HG02852 (cell line): ENCODE results near the gene ITGB7.

Experiments used
- ATAC-seq: cut with Tn5 transposase; IDR thresholded peaks from one replicate; pipeline ENCODE4 v1.9.1; 2021; ENCODE audit warnings: mild to moderate bottlenecking, moderate library complexity; ENCODE audit not compliant: unreplicated experiment

The ITGB7 gene

GRCh38 chr12:53230108-53230845 lies 23.2 kb upstream of the ITGB7 start:
- ATAC-seq, result no peak

- no peak for ATAC-seq
These were observed 22.4 kb upstream of the ITGB7 start for GRCh38 chr12:53229454-53229853.

DNA sequence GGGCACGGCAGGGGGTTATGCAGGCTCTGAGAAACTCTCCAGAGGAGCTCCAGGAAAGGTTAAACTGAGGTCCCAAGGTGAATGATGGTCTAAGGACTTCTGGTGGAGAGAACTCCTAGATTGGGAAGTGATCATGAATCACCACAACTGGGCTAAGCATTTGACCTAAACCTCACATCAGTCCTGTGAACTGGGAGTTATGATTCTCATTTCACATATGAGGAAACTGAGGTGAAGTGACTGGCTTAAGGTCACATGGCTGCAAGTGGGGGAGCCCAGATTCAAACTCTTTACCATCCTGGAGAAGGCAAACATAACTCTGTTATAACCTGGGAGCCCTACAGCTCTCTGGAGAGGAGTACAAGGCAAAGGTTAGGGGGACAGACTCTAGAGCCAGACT lies 20.8 kb upstream of the ITGB7 start:
- ATAC-seq, result no peak

DNA sequence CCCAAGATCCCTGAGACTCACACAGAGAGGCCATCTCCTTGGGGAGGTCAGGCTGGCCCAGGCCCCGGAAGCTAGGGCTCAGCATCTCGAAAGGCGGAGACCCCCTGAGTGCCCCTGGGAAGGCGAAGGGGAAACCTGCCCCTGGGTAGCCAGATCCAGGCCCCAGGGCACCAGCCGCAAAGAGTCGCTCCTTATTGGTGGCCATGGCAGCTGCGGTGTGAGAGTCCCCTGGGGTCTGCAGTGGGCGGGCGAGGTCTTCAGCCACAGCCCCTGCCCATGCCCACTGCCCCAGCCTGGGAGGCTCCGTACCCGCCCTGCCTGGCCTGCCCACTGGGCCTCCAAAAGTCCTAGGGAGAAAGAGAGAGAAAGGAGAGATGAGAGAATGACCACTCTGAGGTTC lies 20.3 kb upstream of the ITGB7 start:
- no peak for ATAC-seq

DNA sequence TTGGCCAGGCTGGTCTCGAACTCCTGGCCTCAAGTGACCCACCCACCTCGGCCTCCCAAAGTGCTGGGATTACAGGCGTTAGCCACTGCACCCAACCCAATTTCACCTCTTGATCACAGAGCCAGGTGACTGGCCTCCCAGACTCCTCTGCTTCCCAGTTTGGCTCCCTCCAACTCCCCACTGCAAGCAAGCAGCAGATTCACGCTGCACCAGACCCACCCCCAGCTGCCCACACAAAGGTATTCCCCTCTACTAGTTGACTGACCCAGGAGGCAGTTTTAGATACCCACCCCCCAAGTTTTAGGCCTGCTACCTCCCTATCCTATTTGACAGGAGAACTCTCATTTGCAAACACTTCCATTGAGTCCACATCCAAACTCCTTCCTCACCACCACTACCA lies 19.8 kb upstream of the ITGB7 start:
- ATAC-seq, result no peak

- no peak for ATAC-seq
These were observed 18.8 kb upstream of the ITGB7 start for GRCh38 chr12:53225635-53226424.

- ATAC-seq, result no peak
These were observed 18.0 kb upstream of the ITGB7 start for GRCh38 chr12:53224897-53225634.

DNA sequence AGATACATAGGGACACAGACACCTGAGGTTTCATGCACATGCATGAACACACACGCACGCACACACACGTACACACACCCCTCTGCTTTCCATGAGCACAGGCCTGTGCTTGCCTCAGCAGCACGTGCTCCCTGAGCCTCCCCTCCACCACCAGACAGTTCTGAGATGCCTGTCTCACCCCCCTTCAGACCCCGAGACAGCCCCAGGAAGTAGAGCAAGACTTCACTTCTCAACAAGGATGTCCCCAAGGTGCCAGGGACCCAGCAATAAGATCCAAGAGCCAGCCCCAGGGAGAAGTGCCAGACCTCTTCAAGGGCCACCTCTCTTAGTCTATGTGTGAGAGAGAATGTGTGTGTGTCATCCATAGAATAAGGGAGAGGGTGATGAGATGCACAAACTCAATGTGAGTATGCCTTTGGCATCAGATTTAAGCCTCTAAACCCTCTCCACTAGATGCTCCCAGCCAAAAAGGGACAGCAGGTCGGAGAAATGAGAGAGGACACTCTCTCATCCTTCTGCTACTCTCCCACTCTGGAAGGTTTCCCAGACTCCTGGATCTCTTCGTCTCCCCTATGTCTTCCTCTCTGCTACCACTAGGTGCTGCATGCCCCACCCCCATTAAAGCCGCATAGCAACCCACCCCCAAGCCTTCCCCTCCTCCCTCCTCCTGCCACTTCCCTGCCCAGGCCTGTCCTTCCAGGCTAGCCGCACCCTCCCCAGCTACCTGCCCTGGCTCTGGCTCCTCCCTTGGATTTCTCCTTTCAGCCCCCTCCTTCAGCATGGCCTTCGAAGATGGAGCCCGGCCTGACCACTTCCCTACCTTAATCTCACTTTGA lies 17.2 kb upstream of the ITGB7 start:
- no peak for ATAC-seq

- ATAC-seq, result no peak
These were observed 16.5 kb upstream of the ITGB7 start for GRCh38 chr12:53223389-53224060.

DNA sequence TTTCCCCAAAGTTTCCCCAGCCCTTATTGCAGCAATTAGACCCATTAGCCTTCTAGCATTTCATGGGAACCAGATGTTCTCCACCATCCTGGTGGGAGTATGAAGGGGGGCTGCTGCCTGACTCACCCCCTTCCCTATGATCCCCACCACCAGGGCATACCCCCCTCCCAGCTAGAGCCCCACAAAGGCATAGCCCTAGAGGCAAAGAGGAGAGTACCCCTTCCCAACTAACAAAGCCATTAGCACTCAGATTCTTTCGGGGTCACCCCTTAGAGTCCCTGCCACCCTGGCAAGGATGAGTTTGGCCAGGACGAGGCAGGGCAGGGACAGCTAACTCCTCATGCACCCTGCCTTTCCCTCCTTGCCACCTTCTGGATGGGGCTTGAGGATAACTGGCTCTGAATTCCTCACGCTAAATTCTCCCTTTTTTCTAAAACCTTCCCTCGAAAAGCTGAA lies 15.8 kb upstream of the ITGB7 start:
- ATAC-seq, result no peak

DNA sequence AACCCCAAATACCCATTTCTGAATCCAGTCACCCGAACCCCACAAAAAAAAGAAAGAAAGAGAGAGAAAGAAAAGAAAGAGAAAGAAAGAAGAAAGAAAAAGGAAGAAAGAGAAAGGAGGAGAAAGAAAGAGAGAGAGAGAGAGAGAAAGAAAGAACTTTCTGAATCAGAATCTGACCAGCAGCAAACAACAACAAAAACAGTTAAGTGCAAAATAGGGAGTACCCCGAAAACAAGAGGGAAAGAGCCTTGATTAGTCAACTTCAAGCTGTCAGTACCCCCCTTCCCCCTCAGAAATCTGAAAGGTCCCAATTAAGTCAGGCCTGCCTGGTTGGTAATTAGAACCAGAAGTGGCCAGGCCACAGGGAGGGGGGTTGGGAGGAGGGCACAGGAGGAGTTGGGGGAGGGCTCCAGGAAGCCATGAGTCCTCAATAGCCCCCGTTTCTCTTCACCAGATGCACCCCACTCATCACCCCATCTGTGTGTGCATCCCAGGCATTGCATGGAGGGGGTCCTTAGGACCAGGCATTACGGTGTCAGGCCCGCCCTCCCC lies 15.2 kb upstream of the ITGB7 start:
- ATAC-seq, result no peak

DNA sequence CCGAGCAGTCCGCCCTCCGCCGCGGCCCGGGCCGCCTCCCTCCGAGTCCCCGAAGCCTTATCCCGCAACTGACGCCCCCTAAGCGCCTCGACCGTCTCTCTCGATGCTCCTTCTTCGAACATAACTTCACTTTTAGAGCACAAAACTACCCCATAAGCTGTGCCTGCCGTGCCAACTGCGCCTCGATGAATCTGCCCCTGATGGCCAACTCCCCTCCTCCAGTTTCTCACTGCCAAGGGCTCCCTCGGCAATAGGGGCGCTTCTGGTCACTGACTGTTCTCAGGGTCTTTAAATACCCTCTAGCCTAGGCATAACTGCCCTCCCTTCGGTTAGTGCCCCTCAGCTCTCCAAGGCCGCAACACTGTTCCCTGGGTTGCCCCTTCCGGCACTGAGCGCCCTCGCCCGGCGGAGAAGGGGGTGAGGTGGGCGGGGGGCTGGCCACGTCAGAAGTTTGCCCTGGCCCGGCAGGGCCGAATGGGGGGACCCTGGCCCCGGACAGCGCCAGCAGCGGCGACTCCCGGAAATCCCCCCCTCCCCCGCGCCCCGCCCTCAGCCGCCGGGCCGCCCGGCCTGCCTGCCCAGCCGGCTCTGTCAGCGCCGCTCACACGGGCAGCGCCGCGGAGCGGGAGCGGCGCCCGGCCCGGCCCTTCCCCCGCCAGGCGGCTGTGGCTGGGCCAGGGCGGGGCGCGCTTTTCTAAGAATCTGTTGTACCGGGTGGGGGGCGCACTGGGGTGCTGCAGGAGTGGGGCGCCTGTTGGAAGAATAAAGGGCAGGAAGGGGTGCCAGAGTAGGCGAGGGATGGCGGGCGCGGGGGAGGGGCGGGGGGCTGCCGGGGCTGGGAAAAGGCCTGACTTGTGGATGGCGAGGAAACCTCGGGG lies 14.4 kb upstream of the ITGB7 start:
- ATAC-seq, result no peak

DNA sequence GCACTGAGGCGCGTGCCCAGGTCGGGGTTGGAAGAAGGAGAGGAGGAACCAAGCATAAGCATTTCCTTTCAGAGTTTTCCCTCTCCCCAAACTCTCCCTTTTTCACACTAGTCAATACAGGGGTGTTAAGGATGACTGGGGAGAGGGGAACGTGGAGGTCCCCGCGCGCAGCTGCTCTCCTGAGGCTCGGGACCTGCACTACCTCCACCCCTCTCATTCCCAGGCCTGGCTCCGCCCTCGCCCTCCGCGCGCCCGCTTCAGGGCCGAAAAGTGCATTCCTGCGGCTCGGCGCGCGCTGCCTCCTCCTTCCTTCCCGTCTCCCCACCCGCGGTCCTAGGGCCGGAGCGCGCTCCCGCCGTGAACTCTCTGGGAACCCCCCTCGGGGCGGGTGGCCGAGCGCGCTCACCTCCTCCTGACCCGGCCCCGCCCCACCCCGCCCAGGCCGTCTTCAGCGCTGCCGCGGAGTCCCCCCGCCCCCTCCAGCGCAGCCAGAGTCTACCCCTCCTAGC lies 13.7 kb upstream of the ITGB7 start:
- ATAC-seq, result peak; percentile 48

DNA sequence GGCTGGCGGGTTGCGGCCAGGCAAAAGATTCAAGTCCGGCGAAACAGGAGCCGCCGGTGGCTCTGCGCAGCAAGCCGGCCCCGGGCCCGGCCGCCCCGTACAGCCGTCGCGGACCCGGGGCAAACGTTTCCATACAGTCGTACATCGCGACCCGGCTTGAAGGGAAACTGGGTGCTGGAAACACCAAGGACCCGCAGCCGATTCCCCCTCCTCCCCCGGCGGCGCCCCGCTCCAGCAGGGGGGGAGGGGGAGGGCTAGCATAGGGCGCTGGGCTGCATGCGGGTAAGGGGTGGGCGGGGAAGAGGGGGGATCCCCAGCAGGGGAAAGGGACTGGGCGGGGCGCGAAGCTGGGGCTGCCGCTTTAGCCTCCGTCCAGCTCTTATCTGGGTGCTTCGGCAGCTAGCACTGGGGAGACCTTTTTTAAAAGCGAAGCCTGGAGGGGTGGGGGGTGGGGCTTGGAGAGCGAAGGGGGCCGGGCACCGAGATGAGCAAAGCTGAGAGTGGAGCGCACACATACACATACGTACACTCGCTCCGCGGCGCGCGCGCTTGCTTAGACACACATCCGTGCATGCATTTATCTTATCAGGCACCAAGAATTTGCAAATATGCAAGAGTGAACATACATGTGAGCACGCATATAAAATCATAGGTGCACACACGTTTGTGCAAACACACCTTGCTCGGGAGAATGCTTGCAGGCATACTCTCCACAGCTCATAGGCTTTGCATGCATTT lies 13.1 kb upstream of the ITGB7 start:
- peak; percentile 31 for ATAC-seq

DNA sequence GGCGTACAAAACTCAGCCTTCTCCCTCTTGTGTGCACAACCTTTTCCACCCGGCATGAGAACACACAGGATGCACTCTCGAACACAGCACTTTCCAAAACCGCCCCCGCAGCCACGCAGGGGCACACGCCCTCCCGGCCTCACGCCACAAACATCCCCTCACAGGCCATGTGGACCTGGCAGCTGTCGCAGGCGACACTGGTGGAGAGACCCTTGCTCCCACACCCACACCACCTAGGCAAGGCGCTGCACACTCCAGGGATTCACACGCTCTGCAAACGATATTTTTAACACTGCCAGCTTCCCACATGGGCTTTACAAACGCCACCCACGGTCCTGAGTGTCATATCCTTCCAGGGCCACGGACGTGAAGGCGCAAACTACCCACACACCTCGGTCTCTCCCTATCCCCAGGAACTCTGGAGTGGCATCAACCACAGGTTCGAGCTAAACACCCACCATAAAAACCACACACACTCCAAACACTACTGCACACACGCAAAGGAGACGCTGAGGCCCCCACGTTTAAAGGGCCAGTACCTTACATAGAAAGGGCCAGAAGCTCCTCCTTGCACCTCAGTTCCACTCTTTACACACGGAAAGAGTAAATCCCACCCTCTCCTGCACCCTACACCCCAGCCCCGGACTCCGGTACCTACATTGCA lies 12.4 kb upstream of the ITGB7 start:
- peak; percentile 31 for ATAC-seq

- no peak for ATAC-seq
These were observed 11.7 kb upstream of the ITGB7 start for GRCh38 chr12:53218551-53219291.

DNA sequence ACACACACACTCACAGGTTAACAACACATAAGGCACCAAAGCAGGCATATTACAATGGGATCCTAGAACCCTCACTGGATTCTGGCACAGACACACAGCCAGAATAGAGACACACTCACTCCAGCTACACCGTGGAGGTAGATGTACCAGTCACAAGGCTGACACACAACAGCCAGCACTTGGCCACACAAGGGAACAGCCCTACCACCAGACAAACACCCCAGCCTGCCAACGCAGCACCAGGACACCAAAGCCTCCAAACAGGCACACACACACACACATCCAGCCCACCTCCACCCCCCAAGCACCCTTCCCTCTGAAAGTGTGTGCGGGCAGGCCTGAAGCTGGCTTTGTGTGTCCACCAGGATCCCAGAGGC lies 10.9 kb upstream of the ITGB7 start:
- ATAC-seq, result no peak
